GM12878 (cell line): ENCODE results near the gene BIRC6. TPM values are rescaled to one million over a fixed set of nuclear protein-coding genes. Genes with fewer than 3 reads are reported as not detected.

Source experiments
- ATAC-seq: fragments of 200-7000 bp; cut with Tn5 transposase; 3 replicates; pipeline ENCODE4 v1.9.1; 2020; ENCODE audit warnings: mild to moderate bottlenecking, moderate library complexity
- BruUV-seq: library from RNA; stranded (reverse); fragments of 400-500 nt; replicated peaks from 2 replicates; lab custom pipeline; 2021; lab: Mats Ljungman, UMichigan
- CTCF ChIA-PET: fragments of 300-600 bp; sonication (Branson Sonifier 250); formaldehyde crosslinking; extraction: SDS; loops from one replicate; lab custom pipeline; 2021; ENCODE audit warnings: inconsistent platforms; lab: Yijun Ruan, JAX
- POLR2A ChIA-PET: fragments of 350-600 bp; formaldehyde crosslinking; extraction: SDS; loops from one replicate; lab custom pipeline; 2021; ENCODE audit warnings: inconsistent platforms; lab: Charles Lee
- RAD21 ChIA-PET: fragments of 300-600 bp; sonication (Branson Sonifier 250); formaldehyde crosslinking; loops from one replicate; lab custom pipeline; 2023; ENCODE audit warnings: antibody characterized with exemption; ENCODE audit not compliant: unreplicated experiment; lab: Charles Lee
- SMC1A ChIA-PET: fragments of 300-600 bp; sonication (Branson Sonifier 250); formaldehyde crosslinking; loops from one replicate; lab custom pipeline; 2023; ENCODE audit not compliant: unreplicated experiment, uncharacterized antibody; lab: Charles Lee
- DNase-seq: peaks from one replicate; pipeline ENCODE4 v3.0.0-alpha.2; 2011; ENCODE audit warnings: low read depth, low spot score
- FAIRE-seq: peaks from 3 replicates; lab custom pipeline; 2011; peaks lifted over from hg19 to GRCh38; lab: Jason Lieb, UNC
- H2AFZ ChIP-seq: 2 replicates; pipeline ENCODE4 v1.6.0; 2011; ENCODE audit warnings: low read depth, low read length, control low read depth; ENCODE audit not compliant: control insufficient read depth
- H3K27ac ChIP-seq: 2 replicates; pipeline ENCODE4 v1.5.1; 2011; ENCODE audit warnings: control low read depth; ENCODE audit not compliant: control insufficient read depth, insufficient read depth
- H3K27me3 ChIP-seq, 2 experiments: replicated peaks in 1 of 2; 2 replicates each; pipeline versions ENCODE4 v1.6.0 to v1.6.1; 2011; ENCODE audit warnings: low read length in 1 of 2; ENCODE audit not compliant: control insufficient read depth in 2 of 2, insufficient read depth in 2 of 2
- H3K36me3 ChIP-seq, 2 experiments: 2 replicates each; pipeline ENCODE4 v1.5.1; 2011; ENCODE audit warnings: low read length in 1 of 2; ENCODE audit not compliant: control insufficient read depth in 2 of 2, insufficient read depth in 2 of 2
- H3K4me1 ChIP-seq: 2 replicates; pipeline ENCODE4 v1.6.1; 2011; ENCODE audit warnings: mild to moderate bottlenecking, low read length, moderate library complexity, mixed read lengths; ENCODE audit not compliant: control insufficient read depth, insufficient read depth
- H3K4me2 ChIP-seq: 2 replicates; pipeline ENCODE4 v1.6.0; 2011; ENCODE audit warnings: control low read depth; ENCODE audit not compliant: control insufficient read depth, insufficient read depth
- H3K4me3 ChIP-seq: fragments of 200-600 bp; sonication (generic); 2 replicates; pipeline ENCODE4 v1.5.1; 2016
- H3K79me2 ChIP-seq: 2 replicates; pipeline ENCODE4 v1.6.0; 2011; ENCODE audit warnings: low read length; ENCODE audit not compliant: control insufficient read depth, insufficient read depth
- H3K9ac ChIP-seq: 2 replicates; pipeline ENCODE4 v1.8.0; 2011; ENCODE audit warnings: low read length, control low read depth, mixed read lengths; ENCODE audit not compliant: control insufficient read depth, insufficient read depth
- H3K9me3 ChIP-seq: replicated peaks from 3 replicates; pipeline ENCODE4 v1.5.1; 2011; ENCODE audit warnings: mild to moderate bottlenecking, low read length; ENCODE audit not compliant: control insufficient read depth, insufficient read depth
- H4K20me1 ChIP-seq: 2 replicates; pipeline ENCODE4 v1.6.0; 2011; ENCODE audit not compliant: control insufficient read depth, insufficient read depth
- BCL11A ChIP-seq: IDR thresholded peaks from 2 replicates; pipeline ENCODE4 v1.6.1; 2011; ENCODE audit warnings: low read depth, low read length
- CBX3 ChIP-seq: fragments of 200-600 bp; sonication (generic); IDR thresholded peaks from 2 replicates; pipeline ENCODE4 v1.6.1; 2016; ENCODE audit warnings: low read depth, borderline replicate concordance
- CHD2 ChIP-seq: IDR thresholded peaks from 2 replicates; pipeline ENCODE4 v1.6.1; 2011; ENCODE audit warnings: low read depth, low read length, improper control_type of control experiment, borderline replicate concordance
- CHD4 ChIP-seq: fragments of 200-600 bp; sonication (generic); IDR thresholded peaks from 2 replicates; pipeline ENCODE4 v1.6.1; 2016; ENCODE audit warnings: mild to moderate bottlenecking
- ELK1 ChIP-seq: IDR thresholded peaks from 2 replicates; pipeline ENCODE4 v1.6.1; 2012; ENCODE audit warnings: low read depth, low read length, improper control_type of control experiment
- ETV6 ChIP-seq, 2 experiments: fragments of 450-650 bp in 1 of 2; IDR thresholded peaks in 1 of 2; conservative IDR thresholded peaks in 1 of 2; 2 replicates each; pipeline ENCODE4 v1.6.1; 2014; ENCODE audit warnings: antibody characterized with exemption in 1 of 2, borderline replicate concordance in 1 of 2, low read depth in 1 of 2, mild to moderate bottlenecking in 1 of 2, moderate library complexity in 1 of 2
- GATAD2B ChIP-seq: fragments of 450-650 bp; conservative IDR thresholded peaks from 2 replicates; pipeline ENCODE4 v1.6.1; 2017; ENCODE audit warnings: low read depth, mild to moderate bottlenecking, moderate library complexity
- HDGF ChIP-seq: fragments of 450-650 bp; IDR thresholded peaks from 2 replicates; pipeline ENCODE4 v1.6.1; 2016; ENCODE audit warnings: antibody characterized with exemption
- NR2F1 ChIP-seq: fragments of 450-650 bp; conservative IDR thresholded peaks from 2 replicates; pipeline ENCODE4 v1.6.1; 2017; ENCODE audit warnings: mild to moderate bottlenecking
- PAX5 ChIP-seq: IDR thresholded peaks from 2 replicates; pipeline ENCODE4 v1.6.1; 2011; ENCODE audit warnings: low read depth, low read length, borderline replicate concordance
- POLR2A ChIP-seq: IDR thresholded peaks from 2 replicates; pipeline ENCODE4 v1.6.1; 2011; ENCODE audit warnings: low read depth, mild to moderate bottlenecking, low read length
- SUZ12 ChIP-seq: fragments of 200-600 bp; sonication (generic); IDR thresholded peaks from one replicate; pipeline ENCODE4 v1.6.1; 2018; ENCODE audit warnings: antibody characterized with exemption, mild to moderate bottlenecking; ENCODE audit not compliant: unreplicated experiment
- TAF1 ChIP-seq: IDR thresholded peaks from 2 replicates; pipeline ENCODE4 v1.6.1; 2011; ENCODE audit warnings: mild to moderate bottlenecking, low read depth, low read length, borderline replicate concordance
- TCF7 ChIP-seq: IDR thresholded peaks from 2 replicates; pipeline ENCODE4 v1.6.1; 2014; ENCODE audit warnings: antibody characterized with exemption, borderline replicate concordance
- WRNIP1 ChIP-seq: IDR thresholded peaks from 2 replicates; pipeline ENCODE4 v1.6.1; 2011; ENCODE audit warnings: low read depth, low read length, improper control_type of control experiment, borderline replicate concordance
- ZBED1 ChIP-seq: IDR thresholded peaks from 2 replicates; pipeline ENCODE4 v1.6.1; 2016; ENCODE audit warnings: borderline replicate concordance
- ZBTB33 ChIP-seq: fragments of 450-650 bp; IDR thresholded peaks from 2 replicates; pipeline ENCODE4 v1.6.1; 2017; ENCODE audit warnings: mild to moderate bottlenecking
- WGBS: methylation state at CpG from one replicate; pipeline ENCODE4 v1.1.6; 2016; ENCODE audit warnings: low lambda C conversion rate; ENCODE audit not compliant: insufficient replicate concordance, insufficient coverage; ENCODE audit errors: missing lambda C conversion rate; 5-methylcytosine and 5-hydroxymethylcytosine counted together
- in situ Hi-C: fragments of 300-500 bp; cut with MboI; formaldehyde crosslinking; loops from 9 replicates; pipeline ENCODE4 v1.14.3; 2018; ENCODE audit warnings: mixed read lengths
- intact Hi-C: fragments of 100-400 bp; cut with micrococcal nuclease; formaldehyde crosslinking; loops from one replicate; pipeline ENCODE4 v1.14.2; 2022; ENCODE audit not compliant: unreplicated experiment
- polyA plus RNA-seq, 11 experiments: library from polyadenylated mRNA; depleted of rRNA in 4 of 11; unstranded in 6 of 11; stranded (reverse) in 5 of 11; fragments of >200 nt; fragmentation: Nextera tagmentation in 4 of 11; fragmentation: Illumina TruSeq in 1 of 11; extraction: Ambion mirVana in 4 of 11; extraction: Trizol in 1 of 11; gene quantifications; 1 replicate in 1 of 11; 2 replicates in 10 of 11; pipeline versions ENCODE4 v1.2.1 to v1.2.3, GENCODE V29; 2011 to 2016; ENCODE audit warnings: inconsistent platforms in 2 of 11, missing spikeins in 2 of 11, low read depth in 1 of 11
- total RNA-seq, 4 experiments: library from RNA; depleted of rRNA in 3 of 4; stranded (reverse); fragments of >200 nt in 3 of 4; fragmentation: Illumina TruSeq in 1 of 4; extraction: Trizol in 1 of 4; gene quantifications; 2 replicates each; pipeline versions ENCODE4 v1.2.1 to v1.2.3, GENCODE V29; 2013 to 2021

The BIRC6 gene
- total and polyA plus RNA-seq, 10 of the 15 experiments (the other 5 are each of a cell fraction or from before 2014, with no cell fraction given): 18.8 to 118 (median 55.0) TPM

- SMC1A ChIA-PET: interaction anchor here (0.9 kb wide), 1 partner anchor 11 kb away, joined by 3 read pairs; no protein-coding TSS in a partner anchor
- H3K27ac ChIP-seq: no peak overlapping the region
- in situ Hi-C loops (no loop called here), intact Hi-C loops (no loop called here)
- CTCF ChIA-PET: no interaction called here
- BruUV-seq: no TSS peak
- H3K4me1 ChIP-seq: no peaks in the 10 kb centered on the region
- no peak overlapping the region for H2AFZ ChIP-seq
- H4K20me1 ChIP-seq: no peaks in the 10 kb centered on the region
- RAD21 ChIA-PET: no interaction called here
- H3K9ac ChIP-seq: no peak overlapping the region
- 98% methylated on average over 2 of the region's 2 CpGs for WGBS
- TF ChIP-seq ETV6 (conservative IDR thresholded peaks at IDR 0.05 in 1 of 2, IDR thresholded peaks at IDR 0.05 in 1 of 2; ENCODE audit: borderline replicate concordance in 1 of 2, low read depth in 1 of 2) (no peak), POLR2A (no peak), PAX5 (no peak), NR2F1 (no peak), CHD4 (no peak), GATAD2B (no peak), BCL11A (no peak)
- no peaks in the 10 kb centered on the region for H3K79me2 ChIP-seq
- no peak overlapping the region for H3K4me2 ChIP-seq
- H3K27me3 ChIP-seq: no peaks in the 10 kb centered on the region
- DNase-seq (no peak), FAIRE-seq (no peak), ATAC-seq (no peak)
- POLR2A ChIA-PET: no interaction called here
- H3K9me3 ChIP-seq: no peaks in the 10 kb centered on the region
- peaks cover 2 to 37% of the 10 kb centered on the region in 2 experiments for H3K36me3 ChIP-seq
- no peak overlapping the region for H3K4me3 ChIP-seq
Observed at GRCh38 chr2:32502941-32503340, 146.1 kb downstream of the BIRC6 start.

- no peak overlapping the region for H2AFZ ChIP-seq
- no peak for ATAC-seq
- no peak overlapping the region for H3K4me2 ChIP-seq
- WGBS: 99% methylated on average over 3 of the region's 3 CpGs
- CTCF ChIA-PET: no interaction called here
- intact Hi-C loops (no loop called here), in situ Hi-C loops (no loop called here)
- no peaks in the 10 kb centered on the region for H3K79me2 ChIP-seq
- no TSS peak for BruUV-seq
- no peaks in the 10 kb centered on the region for H3K27me3 ChIP-seq
- H4K20me1 ChIP-seq: no peaks in the 10 kb centered on the region
- H3K27ac ChIP-seq: no peak overlapping the region
- no peaks in the 10 kb centered on the region for H3K4me1 ChIP-seq
- RAD21 ChIA-PET: no interaction called here
- SMC1A ChIA-PET: no interaction called here
- no peaks in the 10 kb centered on the region for H3K9me3 ChIP-seq
- no peak for FAIRE-seq
- POLR2A ChIA-PET: interaction anchor here (0.6 kb wide), 1 partner anchor 22 kb away, joined by 3 read pairs; no protein-coding TSS in a partner anchor
- H3K36me3 ChIP-seq: peaks cover 2 to 33% of the 10 kb centered on the region in 2 experiments
- H3K9ac ChIP-seq: no peak overlapping the region
- no peak for DNase-seq
- no peak overlapping the region for H3K4me3 ChIP-seq
- TF ChIP-seq CBX3: no peak
- TF ChIP-seq ELK1: no peak
- TF ChIP-seq CHD2: no peak
- TF ChIP-seq SUZ12: no peak
- TF ChIP-seq HDGF: no peak
- no peak for TF ChIP-seq ZBED1
- no peak for TF ChIP-seq TAF1
- TF ChIP-seq TCF7: no peak
- TF ChIP-seq WRNIP1: no peak
- TF ChIP-seq ZBTB33: no peak
Observed at GRCh38 chr2:32504877-32505478, 148.2 kb downstream of the BIRC6 start.
